Sigmoid colon (tissue), 7 donors: ENCODE data around the gene SYTL2. TPM values are rescaled to one million over a fixed set of nuclear protein-coding genes. Genes with fewer than 3 reads are reported as not detected.

Source experiments
- DNase-seq: peaks from one replicate; pipeline ENCODE4 v3.0.0-alpha.2; 2019
- H3K27ac ChIP-seq, 4 donors: fragments of 200-600 bp; sonication (generic); one replicate each; pipeline ENCODE4 v1.5.1; 2016 to 2019; ENCODE audit warnings: mild to moderate bottlenecking in 1 of 4
- H3K27me3 ChIP-seq, 3 donors: fragments of 200-600 bp; sonication (generic); one replicate each; pipeline ENCODE4 v1.5.1; 2019; ENCODE audit warnings: mild to moderate bottlenecking in 1 of 3
- H3K36me3 ChIP-seq, 4 donors: fragments of 200-600 bp; sonication (generic); one replicate each; pipeline ENCODE4 v1.5.1; 2016 to 2019
- H3K4me1 ChIP-seq, 4 donors: fragments of 200-600 bp; sonication (generic); one replicate each; pipeline ENCODE4 v1.5.1; 2017 to 2019
- H3K4me3 ChIP-seq, 4 donors: fragments of 200-600 bp; sonication (generic); one replicate each; pipeline ENCODE4 v1.5.1; 2017 to 2019; ENCODE audit warnings: mild to moderate bottlenecking in 2 of 4, moderate library complexity in 1 of 4
- H3K9me3 ChIP-seq, 4 donors: fragments of 200-600 bp in 3 of 4; sonication (generic) in 3 of 4; one replicate each; pipeline versions ENCODE4 v1.5.1 to v1.6.1; 2013 to 2019
- CTCF ChIP-seq, 4 experiments: fragments of 450-650 bp in 3 of 4; fragments of 200-600 bp in 1 of 4; IDR thresholded peaks; one replicate each; pipeline ENCODE4 v1.5.1; 2016 to 2019; ENCODE audit warnings: antibody characterized with exemption in 4 of 4, mild to moderate bottlenecking in 3 of 4, moderate library complexity in 2 of 4
- EP300 ChIP-seq, 4 donors: sonication (generic); formaldehyde crosslinking; IDR thresholded peaks; one replicate each; pipeline ENCODE4 v1.6.1; 2017; ENCODE audit warnings: antibody characterized with exemption in 4 of 4
- POLR2A ChIP-seq, 2 donors: fragments of 450-650 bp; IDR thresholded peaks; one replicate each; pipeline ENCODE4 v1.6.1; 2016; ENCODE audit warnings: antibody characterized with exemption in 2 of 2, mild to moderate bottlenecking in 2 of 2, moderate library complexity in 2 of 2
- POLR2AphosphoS5 ChIP-seq, 4 donors: sonication (generic); formaldehyde crosslinking; IDR thresholded peaks; one replicate each; pipeline ENCODE4 v1.6.1; 2017; ENCODE audit warnings: antibody characterized with exemption in 4 of 4
- WGBS, 2 donors: extraction: QIAGEN DNeasy Blood & Tissue Kit; methylation state at CpG; one replicate each; pipeline ENCODE4 v1.1.7; 2013; 5-methylcytosine and 5-hydroxymethylcytosine counted together
- intact Hi-C: fragments of 100-400 bp; cut with DNase I; formaldehyde crosslinking; loops from one replicate; pipeline ENCODE4 v1.15.1; 2023
- polyA plus RNA-seq, 3 donors: library from polyadenylated mRNA; stranded (reverse); fragments of 200-250 nt; gene quantifications; one replicate each; pipeline ENCODE4 v1.2.3, GENCODE V29; 2013
- total RNA-seq, 4 donors: library from RNA; depleted of rRNA; stranded (reverse); fragments of >200 nt; gene quantifications; one replicate each; pipeline ENCODE4 v1.1.0, GENCODE V29; 2016
- donor health status: healthy with polysubstance abuse.
- donor health status: Bipolar disorder and iron deficiency.
- donor health status: healthy.

SYTL2 gene
- total and polyA plus RNA-seq, 7 donors, result 9.0 to 104 (median 30.2) TPM

DNA sequence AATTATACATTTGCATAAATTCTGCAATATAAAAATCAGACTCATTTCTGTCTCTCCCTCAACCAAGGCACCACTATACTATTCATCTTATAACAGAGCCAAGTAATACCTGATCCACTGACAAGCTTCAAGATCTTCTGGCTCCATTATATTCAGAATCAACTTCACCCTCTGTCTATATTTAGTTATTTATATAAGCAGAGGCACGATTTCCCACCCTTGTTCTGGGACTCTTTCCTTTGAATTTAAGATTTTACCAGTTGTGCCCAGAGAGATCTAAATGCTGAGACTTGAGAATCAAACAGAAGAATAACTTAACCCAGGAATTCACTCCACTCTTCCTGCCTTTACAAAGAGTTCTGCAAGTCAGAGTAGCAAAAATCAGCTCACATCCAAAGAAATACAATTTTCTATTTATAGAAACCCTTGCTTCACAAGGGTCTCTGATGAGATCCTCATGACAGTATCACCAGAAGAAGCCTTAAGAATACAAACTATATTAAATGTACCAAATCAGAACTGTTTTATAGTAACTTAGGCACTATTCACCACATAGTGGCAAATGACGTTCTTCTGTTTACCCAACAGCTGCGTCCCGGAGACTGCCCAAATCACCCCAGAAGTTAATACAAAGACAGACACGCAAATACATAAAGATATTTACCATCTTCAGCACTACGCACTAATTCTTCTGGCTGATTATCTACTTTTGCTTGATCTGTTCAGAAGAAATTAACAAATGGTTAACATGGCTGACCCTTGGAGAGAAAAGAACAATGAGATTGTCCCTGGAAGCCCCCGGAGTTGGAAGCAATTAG is 92.6 kb downstream of the SYTL2 start:
- H3K4me3 ChIP-seq, result peak overlapping the region in 3 of 4 donors; percentile 11 to 14 (median 12)

GRCh38 chr11:85717429-85717828 is 93.5 kb downstream of the SYTL2 start:
- H3K4me1 ChIP-seq, result peaks cover 0 to 9% (median 0%) of the 10 kb centered on the region in 4 donors
- WGBS, 2 donors, result 90 to 94% methylated on average over 2 of the region's 2 CpGs
- no peaks in the 10 kb centered on the region for H3K27me3 ChIP-seq
- DNase-seq, result no peak
- intact Hi-C loops, result no loop called here
- no peaks in the 10 kb centered on the region for H3K9me3 ChIP-seq
- H3K36me3 ChIP-seq, result no peaks in the 10 kb centered on the region
- no peak overlapping the region for H3K4me3 ChIP-seq
- TF ChIP-seq EP300 (IDR thresholded peaks at IDR 0.05) (no peak), CTCF (IDR thresholded peaks at IDR 0.05) (no peak), POLR2A (IDR thresholded peaks at IDR 0.05) (no peak), POLR2AphosphoS5 (IDR thresholded peaks at IDR 0.05) (no peak)
- H3K27ac ChIP-seq, result no peak overlapping the region

More for the DNA sequence above, 92.6 kb downstream of the SYTL2 start:
- Histone ChIP-seq H3K27me3 (no peaks in the 10 kb centered on the region), H3K27ac (peak overlapping the region in 3 of 4 donors; percentile 25 to 34 (median 33)), H3K36me3 (no peaks in the 10 kb centered on the region), H3K9me3 (no peaks in the 10 kb centered on the region), H3K4me1 (peaks cover 0 to 9% (median 0%) of the 10 kb centered on the region in 4 donors)
- TF ChIP-seq EP300 (IDR thresholded peaks at IDR 0.05), result no peak
- no peak for TF ChIP-seq CTCF (IDR thresholded peaks at IDR 0.05)
- no peak for TF ChIP-seq POLR2AphosphoS5 (IDR thresholded peaks at IDR 0.05)
- TF ChIP-seq POLR2A (IDR thresholded peaks at IDR 0.05), result no peak
- WGBS, 2 donors, result 76 to 83% methylated on average over 7 of the region's 7 CpGs
- intact Hi-C loops, result no loop called here
- DNase-seq, result no peak

GRCh38 chr11:85712953-85713352 is 98.0 kb downstream of the SYTL2 start:
- no peak for TF ChIP-seq CTCF (IDR thresholded peaks at IDR 0.05)
- no peak for TF ChIP-seq POLR2A (IDR thresholded peaks at IDR 0.05)
- TF ChIP-seq POLR2AphosphoS5 (IDR thresholded peaks at IDR 0.05), result no peak
- TF ChIP-seq EP300 (IDR thresholded peaks at IDR 0.05), result no peak
- no peak for DNase-seq
- H3K4me1 ChIP-seq, result no peaks in the 10 kb centered on the region
- no peaks in the 10 kb centered on the region for H3K27me3 ChIP-seq
- H3K27ac ChIP-seq, result no peak overlapping the region
- intact Hi-C loops, result no loop called here
- no peak overlapping the region for H3K4me3 ChIP-seq
- no peaks in the 10 kb centered on the region for H3K9me3 ChIP-seq
- H3K36me3 ChIP-seq, result no peaks in the 10 kb centered on the region
- WGBS, 2 donors, result 93 to 97% methylated on average over 3 of the region's 3 CpGs

GRCh38 chr11:85710917-85711316 is 100.0 kb downstream of the SYTL2 start:
- no peak for TF ChIP-seq POLR2AphosphoS5 (IDR thresholded peaks at IDR 0.05)
- TF ChIP-seq POLR2A (IDR thresholded peaks at IDR 0.05), result no peak
- TF ChIP-seq CTCF (IDR thresholded peaks at IDR 0.05), result no peak
- TF ChIP-seq EP300 (IDR thresholded peaks at IDR 0.05), result no peak
- Histone ChIP-seq H3K9me3 (no peaks in the 10 kb centered on the region), H3K27me3 (no peaks in the 10 kb centered on the region), H3K4me1 (no peaks in the 10 kb centered on the region), H3K27ac (no peak overlapping the region), H3K36me3 (no peaks in the 10 kb centered on the region), H3K4me3 (no peak overlapping the region)
- intact Hi-C loops, result no loop called here
- DNase-seq, result no peak
- 19 to 57% methylated on average over 5 of the region's 5 CpGs for WGBS, 2 donors
